OCI-LY1 (cell line): ENCODE measurements around the gene SNX12.

Experiments used
- CTCF ChIP-seq: fragments of 200-600 bp; sonication (generic), shearing (Covaris generic); IDR thresholded peaks from 2 replicates; pipeline ENCODE4 v1.5.1; 2017; ENCODE audit warnings: mild to moderate bottlenecking, antibody characterized with exemption, low read length, moderate library complexity, mixed read lengths
- EZH2 ChIP-seq: fragments of 200-600 bp; sonication (generic), shearing (Covaris generic); IDR thresholded peaks from 2 replicates; pipeline ENCODE4 v1.8.0; 2017; ENCODE audit warnings: borderline replicate concordance, mixed run types, mild to moderate bottlenecking, antibody characterized with exemption, low read length, moderate library complexity, mixed read lengths

- no peak for TF ChIP-seq CTCF
- TF ChIP-seq EZH2: no peak
Observed at GRCh38 chrX:71107245-71107644, 39.1 kb upstream of the SNX12 start.
